IPS DF 19.7 (cell line): ENCODE data around the gene FOXO3.

Experiments used
- DNase-seq: peaks from one replicate; pipeline ENCODE4 v3.0.0-alpha.2; 2013; ENCODE audit warnings: low read depth, low spot score

Gene FOXO3

GRCh38 chr6:108711071-108711470 is 150.4 kb downstream of the FOXO3 start:
- no peak for DNase-seq

GRCh38 chr6:108711826-108712225 is 151.1 kb downstream of the FOXO3 start:
- no peak for DNase-seq

- no peak for DNase-seq
Observed at GRCh38 chr6:108712946-108713345, 152.2 kb downstream of the FOXO3 start.

GRCh38 chr6:108714101-108714765 is 153.5 kb downstream of the FOXO3 start:
- no peak for DNase-seq

GRCh38 chr6:108714766-108715414 is 154.2 kb downstream of the FOXO3 start:
- no peak for DNase-seq

- DNase-seq = no peak
Observed at GRCh38 chr6:108715832-108716231, 155.1 kb downstream of the FOXO3 start.

GRCh38 chr6:108716801-108717791 is 156.4 kb downstream of the FOXO3 start:
- DNase-seq = no peak

GRCh38 chr6:108719477-108719876 is 158.8 kb downstream of the FOXO3 start:
- no peak for DNase-seq

GRCh38 chr6:108720827-108721226 is 160.1 kb downstream of the FOXO3 start:
- no peak for DNase-seq

- DNase-seq = no peak
Observed at GRCh38 chr6:108721286-108721685, 160.6 kb downstream of the FOXO3 start.

- no peak for DNase-seq
Observed at GRCh38 chr6:108723594-108723993, 162.9 kb downstream of the FOXO3 start.

- DNase-seq = no peak
Observed at GRCh38 chr6:108726726-108727339, 166.1 kb downstream of the FOXO3 start.

- DNase-seq = no peak
Observed at GRCh38 chr6:108727966-108728730, 167.4 kb downstream of the FOXO3 start.

GRCh38 chr6:108728826-108729225 is 168.1 kb downstream of the FOXO3 start:
- DNase-seq = no peak

- DNase-seq = no peak
Observed at GRCh38 chr6:108730635-108731515, 170.2 kb downstream of the FOXO3 start.

- DNase-seq = no peak
Observed at GRCh38 chr6:108732091-108732870, 171.6 kb downstream of the FOXO3 start.

GRCh38 chr6:108733051-108733450 is 172.3 kb downstream of the FOXO3 start:
- no peak for DNase-seq

GRCh38 chr6:108733706-108734265 is 173.1 kb downstream of the FOXO3 start:
- DNase-seq = no peak
